Nephron (organoid): ENCODE results near the gene KCNAB1.

Experiments used
- H3K27ac Mint-ChIP-seq, 3 experiments: 2 replicates each; pipeline ENCODE4 v1.8.0; 2020; ENCODE audit warnings: mixed read lengths in 3 of 3, mild to moderate bottlenecking in 2 of 3, moderate library complexity in 1 of 3
- H3K27me3 Mint-ChIP-seq: 2 replicates; pipeline ENCODE4 v1.8.0; 2021; ENCODE audit warnings: low read depth, mild to moderate bottlenecking, moderate library complexity, mixed read lengths
- H3K36me3 Mint-ChIP-seq: 2 replicates; pipeline ENCODE4 v1.8.0; 2020; ENCODE audit warnings: low read depth, mixed read lengths
- H3K4me1 Mint-ChIP-seq: 2 replicates; pipeline ENCODE4 v1.8.0; 2020; ENCODE audit warnings: mixed read lengths
- H3K4me3 Mint-ChIP-seq, 3 experiments: 2 replicates each; pipeline ENCODE4 v1.8.0; 2020; ENCODE audit warnings: mild to moderate bottlenecking in 3 of 3, mixed read lengths in 3 of 3, moderate library complexity in 2 of 3
- H3K9me3 Mint-ChIP-seq: 2 replicates; pipeline ENCODE4 v1.8.0; 2020; ENCODE audit warnings: mixed read lengths
- CTCF ChIP-seq, 3 experiments: fragments of 200-600 bp; sonication (generic); IDR thresholded peaks; one replicate each; pipeline ENCODE4 v1.5.0; 2021; ENCODE audit warnings: antibody characterized with exemption in 3 of 3; ENCODE audit not compliant: unreplicated experiment in 3 of 3

Gene KCNAB1

GRCh38 chr3:156150434-156151066, 30.2 kb downstream of the KCNAB1 start:
- Mint-ChIP-seq H3K27ac (peak overlapping the region; percentile 91 to 95 (median 93)), H3K4me1 (peaks cover 35% of the 10 kb centered on the region), H3K27me3 (no peaks in the 10 kb centered on the region), H3K36me3 (no peaks in the 10 kb centered on the region), H3K4me3 (no peak overlapping the region), H3K9me3 (peaks cover 2% of the 10 kb centered on the region)
- TF ChIP-seq CTCF (IDR thresholded peaks at IDR 0.05; ENCODE audit: unreplicated experiment in 3 of 3): peak; percentile 84 to 88 (median 87)

- H3K36me3 Mint-ChIP-seq: no peaks in the 10 kb centered on the region
- peaks cover 3% of the 10 kb centered on the region for H3K9me3 Mint-ChIP-seq
- no peaks in the 10 kb centered on the region for H3K27me3 Mint-ChIP-seq
- H3K27ac Mint-ChIP-seq: peak overlapping the region in 1 of 3 experiments; percentile 55
- TF ChIP-seq CTCF (IDR thresholded peaks at IDR 0.05; ENCODE audit: unreplicated experiment in 3 of 3): peak; percentile 79 to 85 (median 82)
- H3K4me1 Mint-ChIP-seq: peaks cover 35% of the 10 kb centered on the region
- H3K4me3 Mint-ChIP-seq: no peak overlapping the region
Observed at GRCh38 chr3:156151824-156152428, 31.5 kb downstream of the KCNAB1 start.

- Mint-ChIP-seq H3K4me3 (no peak overlapping the region), H3K9me3 (peaks cover 3% of the 10 kb centered on the region), H3K4me1 (peaks cover 16% of the 10 kb centered on the region), H3K27me3 (no peaks in the 10 kb centered on the region), H3K27ac (no peak overlapping the region), H3K36me3 (no peaks in the 10 kb centered on the region)
- no peak for TF ChIP-seq CTCF (IDR thresholded peaks at IDR 0.05; ENCODE audit: unreplicated experiment in 3 of 3)
Observed at GRCh38 chr3:156158656-156159295, 38.4 kb downstream of the KCNAB1 start.

GRCh38 chr3:156160647-156161046, 40.3 kb downstream of the KCNAB1 start:
- peaks cover under 1% of the 10 kb centered on the region for H3K9me3 Mint-ChIP-seq
- no peaks in the 10 kb centered on the region for H3K36me3 Mint-ChIP-seq
- peak overlapping the region in 2 of 3 experiments; percentile 5 to 15 for H3K4me3 Mint-ChIP-seq
- TF ChIP-seq CTCF (IDR thresholded peaks at IDR 0.05; ENCODE audit: unreplicated experiment in 3 of 3): no peak
- H3K27me3 Mint-ChIP-seq: no peaks in the 10 kb centered on the region
- H3K27ac Mint-ChIP-seq: peak overlapping the region; percentile 55 to 81 (median 78)
- peaks cover 25% of the 10 kb centered on the region for H3K4me1 Mint-ChIP-seq

- no peak for TF ChIP-seq CTCF (IDR thresholded peaks at IDR 0.05; ENCODE audit: unreplicated experiment in 3 of 3)
- peaks cover 25% of the 10 kb centered on the region for H3K4me1 Mint-ChIP-seq
Observed at GRCh38 chr3:156161172-156161571, 40.8 kb downstream of the KCNAB1 start.

More at GRCh38 chr3:156161172-156161571, 40.8 kb downstream of the KCNAB1 start:
- Mint-ChIP-seq H3K27me3 (no peaks in the 10 kb centered on the region), H3K9me3 (no peaks in the 10 kb centered on the region), H3K4me3 (no peak overlapping the region), H3K36me3 (no peaks in the 10 kb centered on the region), H3K27ac (peak overlapping the region; percentile 55 to 81 (median 78))
